Activated CD4-positive, CD25-positive, alpha-beta regulatory T cell treated with anti-CD3 and anti-CD28 coated beads, Interleukin-2, amount 50 U/mL, for 24 hours (primary cell): ENCODE data around the gene SLC15A1.
A peak's percentile ranks its signal among the peaks of the same experiment; 100 is the strongest.

ENCODE experiments used
- ATAC-seq, 2 donors: fragments of 150-1000 bp; cut with Tn5 transposase; one replicate each; pipeline ENCODE4 v1.10.0; 2021; ENCODE audit warnings: mild to moderate bottlenecking in 1 of 2, moderate library complexity in 1 of 2

The SLC15A1 gene

GRCh38 chr13:98690348-98691022 is 62.0 kb downstream of the SLC15A1 start:
- ATAC-seq, result no peak

GRCh38 chr13:98689347-98689968 is 63.0 kb downstream of the SLC15A1 start:
- no peak for ATAC-seq

- ATAC-seq, result no peak
Measured at GRCh38 chr13:98688373-98688772, 64.1 kb downstream of the SLC15A1 start.

DNA sequence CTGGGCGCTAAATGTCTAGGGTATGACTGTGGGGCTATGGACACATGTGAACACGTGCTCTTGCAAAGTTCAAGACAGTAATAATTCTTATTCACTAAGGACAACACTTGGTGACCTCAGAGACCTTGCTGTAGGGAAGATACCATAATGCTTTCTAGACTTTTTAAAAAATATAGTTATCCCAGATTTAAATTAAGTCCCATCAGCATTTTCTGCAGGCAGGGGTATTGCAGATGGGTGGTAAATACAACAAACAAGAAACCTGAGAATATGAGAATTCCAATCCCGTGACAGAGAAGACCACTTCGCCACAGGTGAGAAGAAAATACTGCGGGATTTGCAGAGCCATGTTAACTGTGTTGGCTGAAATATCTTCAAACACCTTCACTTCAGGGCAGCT is 65.2 kb downstream of the SLC15A1 start:
- ATAC-seq, result no peak

- ATAC-seq, result no peak
Measured at GRCh38 chr13:98686270-98686669, 66.2 kb downstream of the SLC15A1 start.

- no peak for ATAC-seq
Measured at GRCh38 chr13:98685146-98685545, 67.3 kb downstream of the SLC15A1 start.

DNA sequence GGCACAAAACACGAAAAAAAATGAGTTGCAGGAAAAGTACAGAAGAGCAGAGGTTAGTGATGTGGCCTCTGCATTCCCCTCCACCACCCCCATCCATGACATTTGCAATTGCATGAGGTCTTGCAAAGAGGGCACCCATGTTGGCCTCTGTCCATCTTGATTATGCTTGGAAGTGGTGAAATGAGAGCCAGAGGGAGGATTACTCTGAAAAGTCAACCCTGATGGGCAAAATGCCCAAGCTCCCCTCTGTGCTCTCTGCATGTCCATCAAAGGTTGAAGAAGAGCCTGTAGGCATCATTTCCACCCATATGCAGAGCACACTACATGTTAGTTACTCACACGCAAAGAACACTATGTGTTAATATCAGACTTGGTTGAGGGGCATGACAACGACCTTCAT is 71.4 kb downstream of the SLC15A1 start:
- no peak for ATAC-seq

GRCh38 chr13:98678741-98679140 is 73.7 kb downstream of the SLC15A1 start:
- no peak for ATAC-seq

- ATAC-seq, result no peak
Measured at GRCh38 chr13:98677398-98677797, 75.1 kb downstream of the SLC15A1 start.

GRCh38 chr13:98676239-98676638 is 76.2 kb downstream of the SLC15A1 start:
- ATAC-seq, result no peak

GRCh38 chr13:98675837-98676236 is 76.6 kb downstream of the SLC15A1 start:
- ATAC-seq, result no peak

DNA sequence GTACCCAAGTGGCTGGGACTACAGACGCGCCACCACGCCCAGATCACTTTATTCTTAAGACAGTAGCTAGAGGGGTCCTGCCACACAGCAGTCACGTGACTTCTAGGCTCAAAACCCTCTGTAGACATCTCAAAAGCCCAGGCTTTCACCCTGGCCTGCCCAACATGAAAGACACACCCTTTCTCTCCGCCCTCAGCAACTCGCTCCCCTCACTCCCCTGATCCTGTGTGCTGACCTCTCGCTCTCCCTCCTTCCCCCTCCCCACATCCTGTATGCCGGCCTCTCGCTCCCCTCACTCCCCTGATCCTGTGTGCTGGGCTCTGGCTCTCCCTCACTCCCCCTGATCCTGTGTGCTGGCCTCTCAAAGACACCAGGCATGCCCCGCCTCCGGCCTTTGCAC is 77.4 kb downstream of the SLC15A1 start:
- no peak for ATAC-seq

GRCh38 chr13:98672947-98673613 is 79.4 kb downstream of the SLC15A1 start:
- ATAC-seq, result peak; percentile 48 to 55

DNA sequence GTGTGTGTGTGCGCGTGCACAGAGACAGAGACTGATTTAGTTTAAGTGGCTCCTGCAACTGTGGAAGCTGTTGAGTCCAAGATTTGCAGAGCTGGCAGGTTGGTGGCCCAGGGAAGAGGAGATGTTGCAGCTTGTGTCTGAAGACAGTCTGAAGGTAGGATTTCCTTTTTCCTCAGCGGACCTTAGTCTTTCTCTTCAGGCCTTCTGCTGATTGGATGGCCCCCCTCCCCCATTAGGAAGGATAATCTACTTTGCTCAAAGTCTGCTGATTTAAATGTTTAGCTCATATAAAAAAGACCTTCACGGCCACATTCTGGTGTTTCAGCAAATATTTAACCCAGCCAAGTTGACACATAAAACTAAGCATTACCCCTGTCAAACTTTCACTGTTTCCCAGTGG is 84.3 kb downstream of the SLC15A1 start:
- no peak for ATAC-seq

- no peak for ATAC-seq
Measured at GRCh38 chr13:98665638-98665995, 86.9 kb downstream of the SLC15A1 start.

- no peak for ATAC-seq
Measured at GRCh38 chr13:98664924-98665637, 87.4 kb downstream of the SLC15A1 start.

DNA sequence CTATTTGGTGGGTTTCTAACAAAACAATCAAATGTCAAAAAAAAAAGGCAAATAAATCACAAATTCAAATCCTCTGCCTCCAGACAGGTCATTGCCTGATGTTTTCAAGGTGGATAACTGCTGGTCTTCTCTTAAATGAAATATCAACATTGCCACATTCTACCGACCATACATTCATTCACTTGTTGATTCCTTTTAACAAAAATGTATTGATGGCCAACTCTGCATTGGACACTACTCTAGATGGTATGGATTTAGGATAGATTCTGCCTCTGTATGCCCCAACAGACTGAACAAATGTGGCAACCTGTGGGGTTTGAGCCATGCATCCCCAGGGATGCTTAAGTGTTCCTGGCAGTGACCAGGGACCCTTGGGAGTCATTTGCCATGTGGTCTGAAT is 88.0 kb downstream of the SLC15A1 start:
- ATAC-seq, result no peak

DNA sequence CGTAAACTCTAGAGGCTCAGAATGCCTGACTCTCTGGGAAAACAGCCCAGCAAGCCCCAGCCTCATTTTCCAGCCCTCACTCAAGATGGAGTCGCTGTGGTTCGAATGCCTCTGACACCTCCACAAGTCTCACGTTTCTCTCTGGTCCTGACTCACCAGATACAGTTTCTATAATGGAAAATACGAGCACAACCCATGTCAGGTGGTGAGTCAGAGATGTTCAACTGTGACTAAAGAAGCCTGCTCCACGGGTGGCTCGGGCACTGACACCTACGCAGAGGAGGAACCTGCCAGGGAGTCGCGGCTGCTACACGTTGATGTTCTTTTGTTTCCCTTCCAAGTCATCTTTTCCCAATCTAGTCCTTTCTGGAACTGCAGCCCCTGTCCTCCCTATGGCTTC is 88.4 kb downstream of the SLC15A1 start:
- ATAC-seq, result peak; percentile 98 to 99

- ATAC-seq, result no peak
Measured at GRCh38 chr13:98658131-98658530, 94.3 kb downstream of the SLC15A1 start.

- no peak for ATAC-seq
Measured at GRCh38 chr13:98657506-98658085, 94.9 kb downstream of the SLC15A1 start.

- no peak for ATAC-seq
Measured at GRCh38 chr13:98656223-98656622, 96.2 kb downstream of the SLC15A1 start.

GRCh38 chr13:98653463-98653985 is 98.9 kb downstream of the SLC15A1 start:
- ATAC-seq, result peak; percentile 87 to 90
